Endothelial cell (in vitro differentiated cells): ENCODE measurements around the gene MCM9. TPM values are rescaled to one million over a fixed set of nuclear protein-coding genes. Genes with fewer than 3 reads are reported as not detected.
"Not testable (repeated sequence)": the region's sequence is repeated elsewhere in the genome, so short reads cannot be mapped to it uniquely, and the experiment has no call there.

Source experiments
- DNase-seq: peaks from one replicate; pipeline ENCODE4 v3.0.0; 2021; ENCODE audit warnings: low spot score
- H3K27ac Mint-ChIP-seq: one replicate; pipeline ENCODE4 v1.8.0; 2021; ENCODE audit warnings: mixed read lengths, inconsistent platforms; ENCODE audit not compliant: unreplicated experiment
- H3K27me3 Mint-ChIP-seq: one replicate; pipeline ENCODE4 v1.8.0; 2021; ENCODE audit warnings: mild to moderate bottlenecking, moderate library complexity, mixed read lengths, inconsistent platforms; ENCODE audit not compliant: unreplicated experiment
- H3K36me3 Mint-ChIP-seq: one replicate; pipeline ENCODE4 v1.8.0; 2021; ENCODE audit warnings: mild to moderate bottlenecking, low read depth, mixed read lengths, inconsistent platforms; ENCODE audit not compliant: unreplicated experiment
- H3K4me1 Mint-ChIP-seq: one replicate; pipeline ENCODE4 v1.8.0; 2021; ENCODE audit warnings: mild to moderate bottlenecking, mixed read lengths, inconsistent platforms; ENCODE audit not compliant: unreplicated experiment
- H3K4me3 Mint-ChIP-seq: one replicate; pipeline ENCODE4 v1.8.0; 2021; ENCODE audit warnings: mild to moderate bottlenecking, mixed read lengths, inconsistent platforms; ENCODE audit not compliant: unreplicated experiment
- H3K9me3 Mint-ChIP-seq: one replicate; pipeline ENCODE4 v1.8.0; 2021; ENCODE audit warnings: mixed read lengths, inconsistent platforms; ENCODE audit not compliant: unreplicated experiment
- total RNA-seq: library from RNA; stranded (reverse); fragmentation: NEBNext Ultra II Directional; extraction: Animal tissue kit (Norgen Biotek cat#: 25700); gene quantifications from one replicate; pipeline ENCODE4 v1.2.1, GENCODE V29; 2021; ENCODE audit not compliant: unreplicated experiment
- TF ChIP-seq, protein P1 (sequence below): fragments of 200-600 bp; sonication (generic); IDR thresholded peaks from one replicate; pipeline ENCODE4 v1.5.0; 2021; ENCODE audit warnings: antibody characterized with exemption; ENCODE audit not compliant: unreplicated experiment

Gene MCM9
- total RNA-seq, 1 donor from 2014 or later, result 12.8 TPM

DNA sequence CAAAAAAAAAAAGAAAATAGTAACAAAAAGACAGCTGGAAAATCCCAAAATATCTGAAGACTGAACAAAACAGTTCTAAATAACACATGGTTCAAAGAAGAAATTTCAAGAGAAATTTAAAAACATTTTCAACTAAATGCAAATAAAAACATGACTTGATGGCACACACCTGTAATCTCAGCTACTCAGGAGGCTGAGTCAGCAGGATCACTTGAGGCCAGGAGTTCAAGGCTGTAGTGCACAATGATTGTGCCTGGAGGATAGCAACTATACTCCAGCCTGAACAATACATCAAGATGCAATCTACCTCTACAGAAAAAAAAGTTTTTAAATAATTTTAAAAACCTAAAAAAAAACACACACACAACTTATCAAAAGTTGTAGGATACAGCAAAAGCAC lies 62.6 kb downstream of the MCM9 start:
- Mint-ChIP-seq H3K36me3 (peaks cover 16% of the 10 kb centered on the region), H3K9me3 (no peaks in the 10 kb centered on the region), H3K27ac (no peak overlapping the region), H3K4me3 (no peak overlapping the region), H3K4me1 (peaks cover 11% of the 10 kb centered on the region), H3K27me3 (no peaks in the 10 kb centered on the region)
- no peak for DNase-seq
- TF ChIP-seq, protein P1, sequence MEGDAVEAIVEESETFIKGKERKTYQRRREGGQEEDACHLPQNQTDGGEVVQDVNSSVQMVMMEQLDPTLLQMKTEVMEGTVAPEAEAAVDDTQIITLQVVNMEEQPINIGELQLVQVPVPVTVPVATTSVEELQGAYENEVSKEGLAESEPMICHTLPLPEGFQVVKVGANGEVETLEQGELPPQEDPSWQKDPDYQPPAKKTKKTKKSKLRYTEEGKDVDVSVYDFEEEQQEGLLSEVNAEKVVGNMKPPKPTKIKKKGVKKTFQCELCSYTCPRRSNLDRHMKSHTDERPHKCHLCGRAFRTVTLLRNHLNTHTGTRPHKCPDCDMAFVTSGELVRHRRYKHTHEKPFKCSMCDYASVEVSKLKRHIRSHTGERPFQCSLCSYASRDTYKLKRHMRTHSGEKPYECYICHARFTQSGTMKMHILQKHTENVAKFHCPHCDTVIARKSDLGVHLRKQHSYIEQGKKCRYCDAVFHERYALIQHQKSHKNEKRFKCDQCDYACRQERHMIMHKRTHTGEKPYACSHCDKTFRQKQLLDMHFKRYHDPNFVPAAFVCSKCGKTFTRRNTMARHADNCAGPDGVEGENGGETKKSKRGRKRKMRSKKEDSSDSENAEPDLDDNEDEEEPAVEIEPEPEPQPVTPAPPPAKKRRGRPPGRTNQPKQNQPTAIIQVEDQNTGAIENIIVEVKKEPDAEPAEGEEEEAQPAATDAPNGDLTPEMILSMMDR, result no peak

DNA sequence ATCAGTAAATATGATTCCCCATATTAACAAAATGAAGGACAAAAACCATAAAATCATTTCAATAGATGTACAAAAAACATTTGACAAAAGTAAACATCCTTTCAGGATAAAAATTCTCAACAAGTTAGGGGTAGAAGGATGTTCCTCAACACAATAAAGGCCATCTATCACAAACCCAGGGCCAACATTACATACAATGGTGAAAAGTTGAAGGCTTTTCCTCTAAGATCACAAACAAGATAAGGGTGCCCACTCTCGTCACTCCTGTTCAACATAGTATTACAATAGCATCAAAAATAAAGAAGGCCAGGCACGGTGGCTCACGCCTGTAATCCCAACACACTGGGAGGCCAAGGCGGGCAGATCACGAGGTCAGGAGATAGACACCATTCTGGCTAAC lies 63.6 kb downstream of the MCM9 start:
- Mint-ChIP-seq H3K9me3 (no peaks in the 10 kb centered on the region), H3K4me1 (peaks cover 11% of the 10 kb centered on the region), H3K4me3 (no peak overlapping the region), H3K27me3 (no peaks in the 10 kb centered on the region), H3K27ac (no peak overlapping the region), H3K36me3 (peaks cover 16% of the 10 kb centered on the region)
- no peak for DNase-seq
- TF ChIP-seq, protein P1, result no peak

DNA sequence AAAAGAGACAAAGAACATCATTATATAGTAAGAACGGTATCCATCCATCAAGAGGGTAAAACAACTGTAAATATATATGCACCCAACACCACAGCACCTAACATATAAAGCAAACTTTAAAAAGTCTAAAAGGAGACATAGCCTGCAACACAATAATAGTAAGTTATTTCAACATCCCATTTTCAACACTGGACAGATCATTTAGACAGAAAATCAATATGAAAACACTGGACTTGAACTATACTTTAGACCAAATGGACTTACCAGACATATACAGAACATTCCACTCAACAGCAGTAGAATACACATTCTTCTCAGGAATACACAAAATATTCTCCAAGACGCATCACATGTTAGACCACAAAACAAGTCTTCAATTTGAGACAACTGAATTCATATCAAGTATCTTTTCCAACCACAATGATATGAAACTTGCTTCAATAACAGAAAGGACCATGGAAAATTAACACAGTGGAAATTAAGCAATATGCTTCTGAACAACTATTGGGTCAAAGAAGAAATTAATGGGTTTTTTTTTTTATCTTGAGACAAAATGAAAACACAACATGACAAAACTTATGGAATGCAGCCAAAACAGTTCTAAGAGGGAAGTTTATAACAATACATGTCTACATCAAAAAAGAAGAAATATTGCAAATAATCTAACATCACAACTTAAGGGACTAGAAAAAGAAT lies 64.9 kb downstream of the MCM9 start:
- H3K27me3 Mint-ChIP-seq, result no peaks in the 10 kb centered on the region
- TF ChIP-seq, protein P1, result no peak
- H3K36me3 Mint-ChIP-seq, result peaks cover 16% of the 10 kb centered on the region
- no peak overlapping the region for H3K27ac Mint-ChIP-seq
- DNase-seq, result no peak
- no peak overlapping the region for H3K4me3 Mint-ChIP-seq
- no peaks in the 10 kb centered on the region for H3K9me3 Mint-ChIP-seq
- peaks cover 11% of the 10 kb centered on the region for H3K4me1 Mint-ChIP-seq

DNA sequence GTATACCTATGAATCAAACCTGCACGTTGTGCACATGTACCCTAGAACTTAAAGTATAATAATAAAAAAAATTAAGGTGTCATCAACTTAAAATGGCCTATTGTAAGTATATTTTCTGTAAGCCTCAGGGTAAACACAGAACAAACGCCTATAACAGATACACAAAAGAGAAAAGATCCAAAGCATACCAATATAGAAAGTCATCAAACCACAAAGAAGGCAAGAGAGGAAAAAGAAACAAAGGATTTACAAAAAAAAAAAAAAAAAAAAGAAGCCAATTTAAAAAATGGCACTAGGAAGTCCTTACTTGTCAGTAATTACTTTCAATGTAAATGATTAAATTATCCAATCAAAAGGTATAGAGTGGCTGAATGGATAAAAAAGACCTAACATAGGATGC lies 65.6 kb downstream of the MCM9 start:
- Mint-ChIP-seq H3K36me3 (peaks cover 13% of the 10 kb centered on the region), H3K4me3 (no peak overlapping the region), H3K9me3 (no peaks in the 10 kb centered on the region), H3K4me1 (peaks cover 12% of the 10 kb centered on the region), H3K27me3 (no peaks in the 10 kb centered on the region), H3K27ac (no peak overlapping the region)
- DNase-seq, result no peak
- TF ChIP-seq, protein P1, result no peak

DNA sequence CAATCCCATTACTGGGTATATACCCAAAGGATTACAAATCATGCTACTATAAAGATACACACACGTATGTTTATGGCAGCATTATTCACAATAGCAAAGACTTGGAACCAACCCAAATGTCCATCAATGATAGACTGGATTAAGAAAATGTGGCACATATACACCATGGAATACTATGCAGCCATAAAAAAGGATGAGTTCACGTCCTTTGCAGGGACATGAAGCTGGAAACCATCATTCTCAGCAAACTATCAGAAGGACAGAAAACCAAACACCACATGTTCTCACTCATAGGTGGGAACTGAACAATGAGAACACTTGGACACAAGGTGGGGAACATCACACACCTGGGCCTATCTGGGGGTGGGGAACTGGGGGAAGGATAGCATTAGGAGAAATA lies 66.1 kb downstream of the MCM9 start:
- H3K9me3 Mint-ChIP-seq, H3K4me3 Mint-ChIP-seq, H3K27me3 Mint-ChIP-seq, H3K27ac Mint-ChIP-seq, DNase-seq: not testable (repeated sequence)
- Mint-ChIP-seq H3K4me1 (peaks cover 15% of the 10 kb centered on the region), H3K36me3 (peaks cover 13% of the 10 kb centered on the region)
